Measurements from ENCODE around the gene HSD17B11. TPM values are rescaled to one million over a fixed set of nuclear protein-coding genes. Genes with fewer than 3 reads are reported as not detected.
A peak's percentile ranks its signal among the peaks of the same experiment; 100 is the strongest.
"Not testable (repeated sequence)": the region's sequence is repeated elsewhere in the genome, so short reads cannot be mapped to it uniquely, and the experiment has no call there.

The HSD17B11 gene
- total and polyA plus RNA-seq, 2 donors from 2014 or later = 39.5 to 48.1 TPM

DNA sequence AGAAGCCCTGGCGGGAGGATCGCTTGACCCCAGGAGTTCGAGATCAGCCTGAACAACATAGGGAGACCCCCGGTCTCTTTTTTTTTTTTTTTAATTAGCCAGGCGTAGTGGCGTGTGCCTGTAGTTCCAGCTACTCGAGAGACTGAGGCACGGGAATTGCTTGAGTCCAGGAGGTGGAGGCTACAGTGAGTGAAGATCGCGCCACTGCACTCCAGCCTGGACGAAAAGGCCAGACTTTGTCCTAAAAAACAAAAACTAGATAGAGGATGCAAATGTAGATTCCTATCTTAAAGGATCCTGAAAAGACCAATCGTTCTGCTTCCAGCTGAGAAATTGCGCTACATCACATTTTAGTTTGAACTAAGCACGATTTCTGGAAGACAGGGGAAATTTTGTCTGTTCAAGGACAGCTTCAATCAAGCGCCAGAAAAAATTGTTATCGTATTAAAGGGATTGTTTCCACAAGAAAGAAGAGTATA, 627 bp upstream of the HSD17B11 start:
- H3K9me3 ChIP-seq (ENCODE audit: control insufficient read depth in 2 of 3, insufficient read depth in 1 of 3, low read length in 3 of 3) = peaks cover 0 to 5% (median 0%) of the 10 kb centered on the region in 3 donors
- H3K27ac ChIP-seq (ENCODE audit: low read depth in 2 of 2, low read length in 2 of 2) = peak overlapping the region; percentile 69 to 88
- no peaks in the 10 kb centered on the region for H3K36me3 ChIP-seq (ENCODE audit: control insufficient read depth in 2 of 3, insufficient read depth in 3 of 3, low read length in 3 of 3)
- H3K4me3 ChIP-seq (ENCODE audit: low read length in 3 of 3) = peak overlapping the region; percentile 87 to 95 (median 94)
- H3K4me1 ChIP-seq (ENCODE audit: control insufficient read depth in 2 of 3, insufficient read depth in 2 of 3, low read depth in 1 of 3, low read length in 3 of 3) = peaks cover 0 to 7% (median 3%) of the 10 kb centered on the region in 3 donors
- peak overlapping the region; percentile 71 to 94 (median 77) for H3K9ac ChIP-seq (ENCODE audit: low read length in 3 of 3)
- DNase-seq (no peak), FAIRE-seq (no peak)
- intact Hi-C loops (cut with DNase I) = no loop called here
- TF ChIP-seq, protein P1, sequence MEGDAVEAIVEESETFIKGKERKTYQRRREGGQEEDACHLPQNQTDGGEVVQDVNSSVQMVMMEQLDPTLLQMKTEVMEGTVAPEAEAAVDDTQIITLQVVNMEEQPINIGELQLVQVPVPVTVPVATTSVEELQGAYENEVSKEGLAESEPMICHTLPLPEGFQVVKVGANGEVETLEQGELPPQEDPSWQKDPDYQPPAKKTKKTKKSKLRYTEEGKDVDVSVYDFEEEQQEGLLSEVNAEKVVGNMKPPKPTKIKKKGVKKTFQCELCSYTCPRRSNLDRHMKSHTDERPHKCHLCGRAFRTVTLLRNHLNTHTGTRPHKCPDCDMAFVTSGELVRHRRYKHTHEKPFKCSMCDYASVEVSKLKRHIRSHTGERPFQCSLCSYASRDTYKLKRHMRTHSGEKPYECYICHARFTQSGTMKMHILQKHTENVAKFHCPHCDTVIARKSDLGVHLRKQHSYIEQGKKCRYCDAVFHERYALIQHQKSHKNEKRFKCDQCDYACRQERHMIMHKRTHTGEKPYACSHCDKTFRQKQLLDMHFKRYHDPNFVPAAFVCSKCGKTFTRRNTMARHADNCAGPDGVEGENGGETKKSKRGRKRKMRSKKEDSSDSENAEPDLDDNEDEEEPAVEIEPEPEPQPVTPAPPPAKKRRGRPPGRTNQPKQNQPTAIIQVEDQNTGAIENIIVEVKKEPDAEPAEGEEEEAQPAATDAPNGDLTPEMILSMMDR (IDR thresholded peaks at IDR 0.05; ENCODE audit: borderline replicate concordance, extremely low read depth, insufficient read depth) = no peak
- H3K27me3 ChIP-seq (ENCODE audit: control insufficient read depth, insufficient read depth, low read length) = no peaks in the 10 kb centered on the region

DNA sequence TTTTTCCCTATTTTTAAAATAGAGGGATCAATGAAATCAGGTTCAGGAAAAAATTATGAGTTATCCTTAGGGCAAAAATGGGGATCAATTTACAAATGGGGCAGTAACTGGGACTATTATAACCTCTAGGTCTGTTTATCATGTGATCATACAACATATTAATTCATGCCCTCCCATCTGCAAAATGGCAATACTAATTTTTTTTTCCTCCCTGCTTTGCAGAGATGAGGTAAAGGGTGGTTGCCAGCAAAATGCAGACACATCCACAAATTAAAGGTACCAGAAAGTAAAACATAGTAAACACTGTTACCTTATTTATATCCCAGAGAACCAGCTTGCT, 467 bp downstream of the HSD17B11 start:
- Histone ChIP-seq H3K9me3 (ENCODE audit: control insufficient read depth in 2 of 3, insufficient read depth in 1 of 3, low read length in 3 of 3) (peaks cover 0 to 5% (median 0%) of the 10 kb centered on the region in 3 donors), H3K4me3 (ENCODE audit: low read length in 3 of 3) (peak overlapping the region; percentile 87 to 95 (median 94)), H3K36me3 (ENCODE audit: control insufficient read depth in 2 of 3, insufficient read depth in 3 of 3, low read length in 3 of 3) (no peaks in the 10 kb centered on the region), H3K27ac (ENCODE audit: low read depth in 2 of 2, low read length in 2 of 2) (peak overlapping the region; percentile 69 to 88), H3K27me3 (ENCODE audit: control insufficient read depth, insufficient read depth, low read length) (no peaks in the 10 kb centered on the region), H3K9ac (ENCODE audit: low read length in 3 of 3) (peak overlapping the region; percentile 71 to 94 (median 77)), H3K4me1 (ENCODE audit: control insufficient read depth in 2 of 3, insufficient read depth in 2 of 3, low read depth in 1 of 3, low read length in 3 of 3) (peaks cover 0 to 7% (median 3%) of the 10 kb centered on the region in 3 donors)
- TF ChIP-seq, protein P1 (IDR thresholded peaks at IDR 0.05; ENCODE audit: borderline replicate concordance, extremely low read depth, insufficient read depth) = no peak
- FAIRE-seq (no peak), DNase-seq (no peak)
- intact Hi-C loops (cut with DNase I) = no loop called here

DNA sequence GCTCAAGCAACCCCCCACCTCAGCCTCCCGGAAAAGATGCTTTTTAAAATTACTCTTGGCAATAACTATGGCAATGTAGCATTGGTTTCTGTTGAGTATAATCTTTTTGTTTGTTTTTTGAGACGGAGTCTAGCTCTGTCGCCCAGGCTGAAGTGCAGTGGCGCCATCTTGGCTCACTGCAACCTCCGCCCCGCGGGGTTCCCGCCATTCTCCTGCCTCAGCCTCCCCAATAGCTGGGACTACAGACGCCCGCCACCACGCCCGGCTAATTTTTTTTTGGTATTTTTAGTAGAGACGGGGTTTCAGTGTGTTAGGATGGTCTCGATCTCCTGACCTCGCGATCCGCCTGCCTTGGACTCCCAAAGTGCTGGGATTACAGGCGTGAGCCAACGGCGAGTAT, 933 bp downstream of the HSD17B11 start:
- H3K27ac ChIP-seq (ENCODE audit: low read depth in 2 of 2, low read length in 2 of 2); FAIRE-seq; H3K36me3 ChIP-seq (ENCODE audit: control insufficient read depth in 2 of 3, insufficient read depth in 3 of 3, low read length in 3 of 3); intact Hi-C loops (cut with DNase I); H3K4me1 ChIP-seq (ENCODE audit: control insufficient read depth in 2 of 3, insufficient read depth in 2 of 3, low read depth in 1 of 3, low read length in 3 of 3); H3K27me3 ChIP-seq (ENCODE audit: control insufficient read depth, insufficient read depth, low read length); H3K9me3 ChIP-seq (ENCODE audit: control insufficient read depth in 2 of 3, insufficient read depth in 1 of 3, low read length in 3 of 3); DNase-seq: not testable (repeated sequence)
- Histone ChIP-seq H3K4me3 (ENCODE audit: low read length in 3 of 3) (peak overlapping the region; percentile 87 to 95 (median 94)), H3K9ac (ENCODE audit: low read length in 3 of 3) (peak overlapping the region in 1 of 3 donors; percentile 94)

DNA sequence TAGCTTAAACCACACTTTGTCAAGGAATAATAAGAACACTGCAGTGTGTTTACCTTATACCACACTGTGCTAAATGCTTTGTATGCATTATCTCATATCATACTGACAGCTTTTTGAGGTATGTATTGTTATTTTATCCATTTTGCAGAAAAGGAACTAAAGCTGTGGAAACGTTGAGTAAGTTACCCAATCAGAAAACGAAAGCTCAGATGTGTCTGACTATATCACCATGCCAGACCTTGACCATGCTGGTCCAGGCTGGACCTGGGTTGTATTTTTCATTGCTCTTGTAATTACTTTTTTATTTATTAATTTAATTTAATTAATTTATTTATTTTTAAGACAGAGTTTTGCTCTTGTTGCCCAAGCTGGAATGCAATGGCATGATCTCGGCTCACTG, 2.1 kb downstream of the HSD17B11 start:
- intact Hi-C loops (cut with DNase I) = loop anchor here (10.0 kb wide), 1 partner anchor 76 kb away; no protein-coding TSS in a partner anchor
- H3K9ac ChIP-seq (ENCODE audit: low read length in 3 of 3) = no peak overlapping the region
- H3K27ac ChIP-seq (ENCODE audit: low read depth in 2 of 2, low read length in 2 of 2) = no peak overlapping the region
- H3K36me3 ChIP-seq (ENCODE audit: control insufficient read depth in 2 of 3, insufficient read depth in 3 of 3, low read length in 3 of 3) = no peaks in the 10 kb centered on the region
- DNase-seq (no peak), FAIRE-seq (no peak)
- peaks cover 0 to 7% (median 3%) of the 10 kb centered on the region in 3 donors for H3K4me1 ChIP-seq (ENCODE audit: control insufficient read depth in 2 of 3, insufficient read depth in 2 of 3, low read depth in 1 of 3, low read length in 3 of 3)
- peak overlapping the region in 2 of 3 donors; percentile 21 to 41 for H3K4me3 ChIP-seq (ENCODE audit: low read length in 3 of 3)
- no peaks in the 10 kb centered on the region for H3K27me3 ChIP-seq (ENCODE audit: control insufficient read depth, insufficient read depth, low read length)
- peaks cover 0 to 5% (median 0%) of the 10 kb centered on the region in 3 donors for H3K9me3 ChIP-seq (ENCODE audit: control insufficient read depth in 2 of 3, insufficient read depth in 1 of 3, low read length in 3 of 3)
- TF ChIP-seq, protein P1 (IDR thresholded peaks at IDR 0.05; ENCODE audit: borderline replicate concordance, extremely low read depth, insufficient read depth) = no peak

Measured in kidney (tissue), 14 donors.